ENCODE measurements around the gene TDRD12.

DNA sequence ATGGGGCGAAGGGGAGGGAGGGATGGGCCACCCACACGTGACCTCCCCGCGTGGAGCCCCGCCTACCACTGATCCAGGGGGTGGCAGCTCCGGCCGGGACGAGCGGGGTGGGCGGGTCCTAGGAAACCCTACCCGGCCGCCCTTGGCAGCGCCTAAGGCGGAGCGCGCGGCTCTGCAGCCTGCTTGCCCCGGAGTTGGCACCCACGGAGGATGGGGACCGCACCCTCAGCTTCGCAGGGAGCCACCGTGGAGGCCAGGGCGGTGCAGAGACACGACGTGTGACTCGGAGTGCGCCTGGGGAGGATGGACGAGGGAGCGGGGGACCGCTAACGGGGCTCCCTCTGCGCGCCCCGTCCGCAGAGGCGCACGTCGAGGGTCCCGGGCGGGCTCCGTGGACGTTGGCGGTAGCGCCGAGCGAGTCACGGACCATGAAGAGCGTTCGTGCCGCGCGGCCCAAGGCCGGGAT, 43.8 kb upstream of the TDRD12 start, which contains the start of gene RGS9BP:
- TF ChIP-seq EZH2 (IDR thresholded peaks at IDR 0.05; ENCODE audit: low read depth): no peak
- TF ChIP-seq, protein P1, sequence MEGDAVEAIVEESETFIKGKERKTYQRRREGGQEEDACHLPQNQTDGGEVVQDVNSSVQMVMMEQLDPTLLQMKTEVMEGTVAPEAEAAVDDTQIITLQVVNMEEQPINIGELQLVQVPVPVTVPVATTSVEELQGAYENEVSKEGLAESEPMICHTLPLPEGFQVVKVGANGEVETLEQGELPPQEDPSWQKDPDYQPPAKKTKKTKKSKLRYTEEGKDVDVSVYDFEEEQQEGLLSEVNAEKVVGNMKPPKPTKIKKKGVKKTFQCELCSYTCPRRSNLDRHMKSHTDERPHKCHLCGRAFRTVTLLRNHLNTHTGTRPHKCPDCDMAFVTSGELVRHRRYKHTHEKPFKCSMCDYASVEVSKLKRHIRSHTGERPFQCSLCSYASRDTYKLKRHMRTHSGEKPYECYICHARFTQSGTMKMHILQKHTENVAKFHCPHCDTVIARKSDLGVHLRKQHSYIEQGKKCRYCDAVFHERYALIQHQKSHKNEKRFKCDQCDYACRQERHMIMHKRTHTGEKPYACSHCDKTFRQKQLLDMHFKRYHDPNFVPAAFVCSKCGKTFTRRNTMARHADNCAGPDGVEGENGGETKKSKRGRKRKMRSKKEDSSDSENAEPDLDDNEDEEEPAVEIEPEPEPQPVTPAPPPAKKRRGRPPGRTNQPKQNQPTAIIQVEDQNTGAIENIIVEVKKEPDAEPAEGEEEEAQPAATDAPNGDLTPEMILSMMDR (conservative IDR thresholded peaks at IDR 0.05): no peak

Measured in PC-9 (cell line).